Endothelial cell of umbilical vein (primary cell): ENCODE data around the gene SIVA1. TPM values are rescaled to one million over a fixed set of nuclear protein-coding genes. Genes with fewer than 3 reads are reported as not detected.
A peak's percentile ranks its signal among the peaks of the same experiment; 100 is the strongest.

ENCODE experiments used
- BruUV-seq: library from RNA; stranded (reverse); fragments of 400-500 nt; replicated peaks from 2 replicates; lab custom pipeline; 2021; lab: Mats Ljungman, UMichigan
- CTCF ChIA-PET: fragments of 300-600, 350-600 bp; sonication (Branson Sonifier 250); formaldehyde crosslinking; loops from one replicate; lab custom pipeline; 2021; ENCODE audit warnings: antibody characterized with exemption, inconsistent platforms; lab: Charles Lee
- POLR2A ChIA-PET: fragments of 300-600, 350-600 bp; sonication (Branson Sonifier 250); formaldehyde crosslinking; loops from one replicate; lab custom pipeline; 2021; ENCODE audit warnings: antibody characterized with exemption, inconsistent platforms; lab: Charles Lee
- DNase-seq: peaks from one replicate; pipeline ENCODE4 v3.0.0-alpha.2; 2011; ENCODE audit warnings: low read depth, low spot score
- FAIRE-seq: peaks from 2 replicates; lab custom pipeline; 2011; peaks lifted over from hg19 to GRCh38; lab: Jason Lieb, UNC
- H2AFZ ChIP-seq: 2 replicates; pipeline ENCODE4 v1.6.0; 2012; ENCODE audit warnings: low read depth, low read length, control low read depth, inconsistent platforms
- H3K27ac ChIP-seq: 2 replicates; pipeline ENCODE4 v1.5.1; 2011; ENCODE audit warnings: low read depth, mild to moderate bottlenecking, control low read depth, low read length, moderate library complexity; ENCODE audit not compliant: insufficient read depth
- H3K27me3 ChIP-seq, 2 experiments: 2 replicates each; pipeline versions ENCODE4 v1.6.0 to v1.6.1; 2011; ENCODE audit warnings: low read length in 2 of 2, mixed read lengths in 1 of 2; ENCODE audit not compliant: control insufficient read depth in 2 of 2, insufficient read depth in 2 of 2
- H3K36me3 ChIP-seq, 2 experiments: 2 replicates in 1 of 2; 3 replicates in 1 of 2; pipeline ENCODE4 v1.5.1; 2011; ENCODE audit warnings: low read length in 2 of 2, mild to moderate bottlenecking in 1 of 2, moderate library complexity in 1 of 2; ENCODE audit not compliant: control insufficient read depth in 2 of 2, insufficient read depth in 2 of 2; ENCODE audit errors: extremely low read depth in 1 of 2
- H3K4me1 ChIP-seq: 3 replicates; pipeline ENCODE4 v1.5.1; 2011; ENCODE audit warnings: mild to moderate bottlenecking, low read length; ENCODE audit not compliant: control insufficient read depth, insufficient read depth; ENCODE audit errors: extremely low read depth
- H3K4me2 ChIP-seq: 2 replicates; pipeline ENCODE4 v1.6.1; 2011; ENCODE audit warnings: low read length, control low read depth, mixed read lengths; ENCODE audit not compliant: insufficient read depth
- H3K4me3 ChIP-seq, 3 experiments: fragments of 200-600 bp in 1 of 3; sonication (generic), shearing (Covaris generic) in 1 of 3; replicated peaks in 1 of 3; 2 replicates each; pipeline ENCODE4 v1.5.1; 2011 to 2016; ENCODE audit warnings: control low read depth in 3 of 3, low read length in 3 of 3, mild to moderate bottlenecking in 2 of 3, inconsistent platforms in 1 of 3, low read depth in 1 of 3, moderate library complexity in 1 of 3; ENCODE audit not compliant: insufficient read depth in 1 of 3
- H3K79me2 ChIP-seq: 2 replicates; pipeline ENCODE4 v1.6.0; 2012; ENCODE audit warnings: low read length, inconsistent platforms; ENCODE audit not compliant: control insufficient read depth, insufficient read depth
- H3K9ac ChIP-seq: replicated peaks from 2 replicates; pipeline ENCODE3; 2011; ENCODE audit warnings: low read length, control low read depth; ENCODE audit not compliant: insufficient read depth; ENCODE audit errors: extremely low read depth
- H3K9me1 ChIP-seq: replicated peaks from 3 replicates; pipeline ENCODE4 v1.6.0; 2011; ENCODE audit warnings: mild to moderate bottlenecking, low read length; ENCODE audit not compliant: control insufficient read depth, insufficient read depth; ENCODE audit errors: extremely low read depth
- H3K9me3 ChIP-seq: replicated peaks from 2 replicates; pipeline ENCODE4 v1.5.1; 2012; ENCODE audit warnings: low read length, inconsistent platforms; ENCODE audit not compliant: control insufficient read depth, insufficient read depth
- H4K20me1 ChIP-seq: replicated peaks from 2 replicates; pipeline ENCODE3; 2011; ENCODE audit warnings: mild to moderate bottlenecking, low read length; ENCODE audit not compliant: control insufficient read depth, insufficient read depth; ENCODE audit errors: extremely low read depth
- GATA2 ChIP-seq: IDR thresholded peaks from 2 replicates; pipeline ENCODE4 v1.7.0; 2011; ENCODE audit warnings: low read depth, mild to moderate bottlenecking, moderate library complexity, mixed read lengths, low read length; ENCODE audit not compliant: insufficient read length, insufficient read depth
- MYC ChIP-seq: IDR thresholded peaks from one replicate; pipeline ENCODE4 v1.6.1; 2011; ENCODE audit warnings: mild to moderate bottlenecking, low read depth, low read length
- POLR2A ChIP-seq: IDR thresholded peaks from 2 replicates; pipeline ENCODE4 v1.6.1; 2012; ENCODE audit warnings: low read depth, mild to moderate bottlenecking, control low read depth, low read length
- POLR2AphosphoS5 ChIP-seq: IDR thresholded peaks from 2 replicates; pipeline ENCODE4 v1.6.1; 2012; ENCODE audit warnings: low read depth, mild to moderate bottlenecking, control low read depth, low read length, moderate library complexity; ENCODE audit not compliant: insufficient read depth
- dilution Hi-C: fragments of 300-500 bp; cut with MboI; formaldehyde crosslinking; loops from one replicate; pipeline ENCODE4 v1.15.0; 2019; ENCODE audit warnings: low sequenced_read_pairs; ENCODE audit not compliant: extremely low pct_ligation_motif_present
- intact Hi-C: fragments of 100-400 bp; cut with micrococcal nuclease; formaldehyde crosslinking; loops from one replicate; pipeline ENCODE4 v1.10.0; 2022
- polyA plus RNA-seq, 4 experiments: library from polyadenylated mRNA; depleted of rRNA in 3 of 4; stranded (reverse) in 3 of 4; unstranded in 1 of 4; fragments of >200 nt; gene quantifications; 2 replicates each; pipeline versions ENCODE4 v1.2.1 to v1.2.3, GENCODE V29; 2011 to 2012; ENCODE audit warnings: missing spikeins in 1 of 4
- total RNA-seq: library from RNA; stranded (reverse); gene quantifications from 2 replicates; pipeline ENCODE4 v1.2.3, GENCODE V29; 2021
- TF ChIP-seq, protein P1 (sequence below), 2 donors: IDR thresholded peaks; 1 replicate in 1 of 2; 2 replicates in 1 of 2; pipeline ENCODE4 v1.5.1; 2011; ENCODE audit warnings: low read length in 2 of 2, mild to moderate bottlenecking in 2 of 2, moderate library complexity in 2 of 2, control low read depth in 1 of 2, inconsistent platforms in 1 of 2, low read depth in 1 of 2; ENCODE audit not compliant: insufficient read depth in 1 of 2; ENCODE audit errors: extremely low read depth in 1 of 2

Gene SIVA1
- total and polyA plus RNA-seq, 2 donors (not counting 3 experiments of a cell fraction or from before 2014, with no cell fraction given), result 101 to 299 TPM

GRCh38 chr14:104722938-104723650 lies 29.9 kb upstream of the SIVA1 start:
- ChIA-PET CTCF (interaction anchor here (0.7 to 1.6 kb wide), 4 partner anchors 9 to 32 kb away, joined by 3 to 5 read pairs (median 3); no protein-coding TSS in a partner anchor), POLR2A (no interaction called here)
- H3K9me3 ChIP-seq, result no peaks in the 10 kb centered on the region
- dilution Hi-C loops (no loop called here), intact Hi-C loops (no loop called here)
- TF ChIP-seq MYC, result no peak
- H3K4me2 ChIP-seq, result no peak overlapping the region
- no peaks in the 10 kb centered on the region for H3K27me3 ChIP-seq
- DNase-seq (no peak), FAIRE-seq (no peak)
- H2AFZ ChIP-seq, result no peak overlapping the region
- peaks cover 0 to 8% of the 10 kb centered on the region in 2 experiments for H3K36me3 ChIP-seq
- H3K9ac ChIP-seq, result no peak overlapping the region
- no peaks in the 10 kb centered on the region for H4K20me1 ChIP-seq
- H3K9me1 ChIP-seq, result no peaks in the 10 kb centered on the region
- no peak overlapping the region for H3K27ac ChIP-seq
- no peak overlapping the region for H3K4me3 ChIP-seq
- H3K79me2 ChIP-seq, result no peaks in the 10 kb centered on the region
- BruUV-seq, result no TSS peak
- peaks cover 5% of the 10 kb centered on the region for H3K4me1 ChIP-seq

GRCh38 chr14:104723651-104724406 lies 29.1 kb upstream of the SIVA1 start, which contains the start of gene ADSS1:
ADSS1 (plus strand) TSS chr14:104724229; CDS start chr14:104724271, 42 bp downstream.
- peak; percentile 46 for DNase-seq
- BruUV-seq, result no TSS peak
- H4K20me1 ChIP-seq, result no peaks in the 10 kb centered on the region
- intact Hi-C loops, result loop anchor here (2.0 kb wide), 1 partner anchor 29 kb away; the partner anchor contains the start of gene SIVA1
- peak within 1 kb of the TSS; percentile 50 for H2AFZ ChIP-seq
- CTCF ChIA-PET, result interaction anchor here (0.7 to 3.2 kb wide), 4 partner anchors 8 to 29 kb away, joined by 3 to 17 read pairs (median 3); partner anchors contain the start of gene SIVA1
- H3K9ac ChIP-seq, result no peak within 1 kb of the TSS
- H3K9me3 ChIP-seq, result no peaks in the 10 kb centered on the region
- POLR2A ChIA-PET, result no interaction called here
- no peak within 1 kb of the TSS for H3K27ac ChIP-seq
- H3K36me3 ChIP-seq, result peaks cover 0 to 6% of the 10 kb centered on the region in 2 experiments
- H3K4me3 ChIP-seq, result peak within 1 kb of the TSS; percentile 7 to 52 (median 35)
- peaks cover 5% of the 10 kb centered on the region for H3K4me1 ChIP-seq
- FAIRE-seq, result no peak
- no peaks in the 10 kb centered on the region for H3K27me3 ChIP-seq
- no peaks in the 10 kb centered on the region for H3K79me2 ChIP-seq
- TF ChIP-seq GATA2, result no peak
- TF ChIP-seq, protein P1, sequence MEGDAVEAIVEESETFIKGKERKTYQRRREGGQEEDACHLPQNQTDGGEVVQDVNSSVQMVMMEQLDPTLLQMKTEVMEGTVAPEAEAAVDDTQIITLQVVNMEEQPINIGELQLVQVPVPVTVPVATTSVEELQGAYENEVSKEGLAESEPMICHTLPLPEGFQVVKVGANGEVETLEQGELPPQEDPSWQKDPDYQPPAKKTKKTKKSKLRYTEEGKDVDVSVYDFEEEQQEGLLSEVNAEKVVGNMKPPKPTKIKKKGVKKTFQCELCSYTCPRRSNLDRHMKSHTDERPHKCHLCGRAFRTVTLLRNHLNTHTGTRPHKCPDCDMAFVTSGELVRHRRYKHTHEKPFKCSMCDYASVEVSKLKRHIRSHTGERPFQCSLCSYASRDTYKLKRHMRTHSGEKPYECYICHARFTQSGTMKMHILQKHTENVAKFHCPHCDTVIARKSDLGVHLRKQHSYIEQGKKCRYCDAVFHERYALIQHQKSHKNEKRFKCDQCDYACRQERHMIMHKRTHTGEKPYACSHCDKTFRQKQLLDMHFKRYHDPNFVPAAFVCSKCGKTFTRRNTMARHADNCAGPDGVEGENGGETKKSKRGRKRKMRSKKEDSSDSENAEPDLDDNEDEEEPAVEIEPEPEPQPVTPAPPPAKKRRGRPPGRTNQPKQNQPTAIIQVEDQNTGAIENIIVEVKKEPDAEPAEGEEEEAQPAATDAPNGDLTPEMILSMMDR (IDR thresholded peaks at IDR 0.05; ENCODE audit: extremely low read depth in 1 of 2, insufficient read depth in 1 of 2, low read depth in 1 of 2, low read length in 2 of 2), result peak; percentile 93 to 97
- TF ChIP-seq POLR2A, result peak; percentile 67
- peak; percentile 72 for TF ChIP-seq POLR2AphosphoS5
- H3K9me1 ChIP-seq, result no peaks in the 10 kb centered on the region
- H3K4me2 ChIP-seq, result peak within 1 kb of the TSS; percentile 37
- dilution Hi-C loops, result no loop called here
